Activated naive CD8-positive, alpha-beta T cell treated with anti-CD3 and anti-CD28 coated beads, Interleukin-2, amount 10 ng/mL, durations not matched to agents 7 days and 5 days (primary cell): ENCODE data around the gene ELMO1. TPM values are rescaled to one million over a fixed set of nuclear protein-coding genes. Genes with fewer than 3 reads are reported as not detected.

ENCODE experiments used
- ATAC-seq: fragments of 150-1000 bp; cut with Tn5 transposase; one replicate; pipeline ENCODE4 v1.10.0; 2021; ENCODE audit warnings: low read depth, moderate library complexity
- POLR2A ChIA-PET: fragments of 350-600 bp; sonication (Branson Sonifier 250); formaldehyde crosslinking; loops from one replicate; lab custom pipeline; 2021; ENCODE audit warnings: antibody characterized with exemption; lab: Charles Lee
- DNase-seq: peaks from one replicate; pipeline ENCODE4 v3.0.0; 2021
- H3K27ac Mint-ChIP-seq: one replicate; pipeline ENCODE4 v1.8.0; 2022; ENCODE audit warnings: mild to moderate bottlenecking, mixed read lengths
- H3K27me3 Mint-ChIP-seq: one replicate; pipeline ENCODE4 v1.8.0; 2022; ENCODE audit warnings: mild to moderate bottlenecking, moderate library complexity, mixed read lengths
- H3K36me3 Mint-ChIP-seq: one replicate; pipeline ENCODE4 v1.8.0; 2021; ENCODE audit warnings: mild to moderate bottlenecking, mixed read lengths
- H3K4me1 Mint-ChIP-seq: one replicate; pipeline ENCODE4 v1.8.0; 2021; ENCODE audit warnings: mixed read lengths
- H3K4me3 Mint-ChIP-seq: one replicate; pipeline ENCODE4 v1.8.0; 2022; ENCODE audit warnings: mild to moderate bottlenecking, moderate library complexity, mixed read lengths
- H3K9me3 Mint-ChIP-seq: one replicate; pipeline ENCODE4 v1.8.0; 2021; ENCODE audit warnings: mixed read lengths
- total RNA-seq, 2 experiments: library from RNA; stranded (reverse); gene quantifications; one replicate each; pipeline ENCODE4 v1.2.3, GENCODE V29; 2021

Gene ELMO1
- total RNA-seq, 2 experiments from 2014 or later, result 73.4 to 78.6 TPM

GRCh38 chr7:37027557-37028341 is 420.9 kb downstream of the ELMO1 start:
- no peak overlapping the region for H3K27ac Mint-ChIP-seq
- peaks cover 2% of the 10 kb centered on the region for H3K9me3 Mint-ChIP-seq
- H3K36me3 Mint-ChIP-seq, result peaks cover 32% of the 10 kb centered on the region
- H3K4me1 Mint-ChIP-seq, result peaks cover 13% of the 10 kb centered on the region
- ATAC-seq (no peak), DNase-seq (no peak)
- no peaks in the 10 kb centered on the region for H3K27me3 Mint-ChIP-seq
- no peak overlapping the region for H3K4me3 Mint-ChIP-seq
- POLR2A ChIA-PET, result no interaction called here

- peaks cover 11% of the 10 kb centered on the region for H3K4me1 Mint-ChIP-seq
- ATAC-seq (no peak), DNase-seq (no peak)
- H3K4me3 Mint-ChIP-seq, result no peak overlapping the region
- H3K27ac Mint-ChIP-seq, result no peak overlapping the region
- H3K9me3 Mint-ChIP-seq, result peaks cover 2% of the 10 kb centered on the region
- POLR2A ChIA-PET, result no interaction called here
- H3K27me3 Mint-ChIP-seq, result no peaks in the 10 kb centered on the region
- H3K36me3 Mint-ChIP-seq, result peaks cover 28% of the 10 kb centered on the region
These were observed 421.6 kb downstream of the ELMO1 start for GRCh38 chr7:37027104-37027503.

GRCh38 chr7:37018954-37019353 is 429.7 kb downstream of the ELMO1 start:
- POLR2A ChIA-PET, result no interaction called here

GRCh38 chr7:37016064-37016878 is 432.4 kb downstream of the ELMO1 start:
- no peaks in the 10 kb centered on the region for H3K9me3 Mint-ChIP-seq
- no peak overlapping the region for H3K4me3 Mint-ChIP-seq
- DNase-seq (no peak), ATAC-seq (no peak)
- peaks cover 4% of the 10 kb centered on the region for H3K4me1 Mint-ChIP-seq
- no peaks in the 10 kb centered on the region for H3K27me3 Mint-ChIP-seq
- H3K27ac Mint-ChIP-seq, result no peak overlapping the region
- POLR2A ChIA-PET, result no interaction called here
- H3K36me3 Mint-ChIP-seq, result peaks cover 16% of the 10 kb centered on the region

More at GRCh38 chr7:37018954-37019353, 429.7 kb downstream of the ELMO1 start:
- Mint-ChIP-seq H3K36me3 (peaks cover 14% of the 10 kb centered on the region), H3K4me1 (peaks cover 5% of the 10 kb centered on the region), H3K4me3 (no peak overlapping the region), H3K27ac (no peak overlapping the region), H3K27me3 (no peaks in the 10 kb centered on the region), H3K9me3 (peaks cover 2% of the 10 kb centered on the region)
- ATAC-seq (no peak), DNase-seq (no peak)

GRCh38 chr7:37015353-37016034 is 433.2 kb downstream of the ELMO1 start:
- H3K4me1 Mint-ChIP-seq, result peaks cover 4% of the 10 kb centered on the region

GRCh38 chr7:37013771-37014170 is 434.9 kb downstream of the ELMO1 start:
- no peaks in the 10 kb centered on the region for H3K27me3 Mint-ChIP-seq
- H3K4me1 Mint-ChIP-seq, result peaks cover 4% of the 10 kb centered on the region
- no peak for ATAC-seq
- no peak for DNase-seq
- no peaks in the 10 kb centered on the region for H3K9me3 Mint-ChIP-seq
- no peak overlapping the region for H3K4me3 Mint-ChIP-seq
- POLR2A ChIA-PET, result no interaction called here
- H3K27ac Mint-ChIP-seq, result no peak overlapping the region
- H3K36me3 Mint-ChIP-seq, result peaks cover 12% of the 10 kb centered on the region

More at GRCh38 chr7:37015353-37016034, 433.2 kb downstream of the ELMO1 start:
- POLR2A ChIA-PET, result no interaction called here
- DNase-seq (no peak), ATAC-seq (no peak)
- Mint-ChIP-seq H3K9me3 (no peaks in the 10 kb centered on the region), H3K36me3 (peaks cover 16% of the 10 kb centered on the region), H3K27ac (no peak overlapping the region), H3K4me3 (no peak overlapping the region), H3K27me3 (no peaks in the 10 kb centered on the region)

GRCh38 chr7:37011151-37011890 is 437.3 kb downstream of the ELMO1 start:
- Mint-ChIP-seq H3K27ac (no peak overlapping the region), H3K4me3 (no peak overlapping the region), H3K4me1 (peaks cover 1% of the 10 kb centered on the region), H3K36me3 (peaks cover 12% of the 10 kb centered on the region), H3K9me3 (no peaks in the 10 kb centered on the region), H3K27me3 (no peaks in the 10 kb centered on the region)
- ATAC-seq, result no peak
- no peak for DNase-seq
- POLR2A ChIA-PET, result no interaction called here

- Mint-ChIP-seq H3K36me3 (peaks cover 17% of the 10 kb centered on the region), H3K9me3 (no peaks in the 10 kb centered on the region), H3K27me3 (no peaks in the 10 kb centered on the region), H3K27ac (no peak overlapping the region), H3K4me1 (no peaks in the 10 kb centered on the region), H3K4me3 (no peak overlapping the region)
- POLR2A ChIA-PET, result no interaction called here
- DNase-seq, result no peak
- ATAC-seq, result no peak
These were observed 439.5 kb downstream of the ELMO1 start for GRCh38 chr7:37009125-37009675.

- ATAC-seq (no peak), DNase-seq (no peak)
- H3K4me3 Mint-ChIP-seq, result no peak overlapping the region
- peaks cover 1% of the 10 kb centered on the region for H3K9me3 Mint-ChIP-seq
- H3K27me3 Mint-ChIP-seq, result no peaks in the 10 kb centered on the region
- POLR2A ChIA-PET, result interaction anchor here (0.6 kb wide), 1 partner anchor 185 kb away, joined by 6 read pairs; no protein-coding TSS in a partner anchor
- no peaks in the 10 kb centered on the region for H3K4me1 Mint-ChIP-seq
- H3K27ac Mint-ChIP-seq, result no peak overlapping the region
- H3K36me3 Mint-ChIP-seq, result peaks cover 20% of the 10 kb centered on the region
These were observed 441.0 kb downstream of the ELMO1 start for GRCh38 chr7:37007691-37008090.

GRCh38 chr7:37007268-37007667 is 441.4 kb downstream of the ELMO1 start:
- Mint-ChIP-seq H3K9me3 (peaks cover 1% of the 10 kb centered on the region), H3K36me3 (peaks cover 24% of the 10 kb centered on the region), H3K27me3 (no peaks in the 10 kb centered on the region), H3K27ac (no peak overlapping the region), H3K4me3 (no peak overlapping the region), H3K4me1 (no peaks in the 10 kb centered on the region)
- DNase-seq (no peak), ATAC-seq (no peak)
- POLR2A ChIA-PET, result interaction anchor here (0.6 kb wide), 1 partner anchor 185 kb away, joined by 6 read pairs; no protein-coding TSS in a partner anchor

GRCh38 chr7:37006764-37007163 is 441.9 kb downstream of the ELMO1 start:
- Mint-ChIP-seq H3K27ac (no peak overlapping the region), H3K36me3 (peaks cover 25% of the 10 kb centered on the region), H3K27me3 (no peaks in the 10 kb centered on the region), H3K4me1 (no peaks in the 10 kb centered on the region), H3K9me3 (peaks cover 1% of the 10 kb centered on the region), H3K4me3 (no peak overlapping the region)
- POLR2A ChIA-PET, result no interaction called here
- DNase-seq (no peak), ATAC-seq (no peak)

GRCh38 chr7:37000511-37000910 is 448.2 kb downstream of the ELMO1 start:
- DNase-seq (no peak), ATAC-seq (no peak)
- no peaks in the 10 kb centered on the region for H3K4me1 Mint-ChIP-seq
- POLR2A ChIA-PET, result no interaction called here
- H3K27ac Mint-ChIP-seq, result no peak overlapping the region
- no peak overlapping the region for H3K4me3 Mint-ChIP-seq
- H3K9me3 Mint-ChIP-seq, result peaks cover 1% of the 10 kb centered on the region
- peaks cover 27% of the 10 kb centered on the region for H3K36me3 Mint-ChIP-seq
- no peaks in the 10 kb centered on the region for H3K27me3 Mint-ChIP-seq
